ENCODE data around the gene NCBP2. TPM values are rescaled to one million over a fixed set of nuclear protein-coding genes. Genes with fewer than 3 reads are reported as not detected.

Gene NCBP2
- total RNA-seq, 1 donor from 2014 or later = 62.2 TPM

DNA sequence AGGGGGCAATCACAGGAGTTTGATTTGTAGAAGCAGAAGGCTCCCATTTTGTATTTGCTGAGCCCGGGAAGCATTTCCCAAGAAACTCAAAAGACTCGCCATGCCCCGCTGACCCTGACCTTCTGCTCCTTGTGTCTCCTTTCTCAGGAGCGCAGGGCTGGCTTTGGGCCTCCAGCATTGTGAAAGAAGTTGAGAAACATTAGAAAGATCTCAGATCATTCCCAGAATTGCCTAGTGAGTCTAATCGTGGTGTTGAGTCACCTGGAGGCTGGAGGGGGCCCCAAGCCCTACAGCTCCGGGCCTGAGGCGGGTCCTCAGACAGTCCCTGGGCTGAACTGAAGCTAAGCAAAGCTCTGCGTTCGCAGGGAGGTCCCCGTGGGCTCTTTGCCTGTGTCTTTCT, 37.2 kb upstream of the NCBP2 start:
- Histone ChIP-seq H3K36me3 (ENCODE audit: control insufficient read depth, insufficient read depth, low read length) (no peaks in the 10 kb centered on the region), H3K27me3 (ENCODE audit: control insufficient read depth, insufficient read depth, low read length) (no peaks in the 10 kb centered on the region), H3K4me3 (ENCODE audit: low read depth, low read length) (no peak overlapping the region)
- DNase-seq (ENCODE audit: low read depth) = peak; percentile 25
- TF ChIP-seq, protein P1, sequence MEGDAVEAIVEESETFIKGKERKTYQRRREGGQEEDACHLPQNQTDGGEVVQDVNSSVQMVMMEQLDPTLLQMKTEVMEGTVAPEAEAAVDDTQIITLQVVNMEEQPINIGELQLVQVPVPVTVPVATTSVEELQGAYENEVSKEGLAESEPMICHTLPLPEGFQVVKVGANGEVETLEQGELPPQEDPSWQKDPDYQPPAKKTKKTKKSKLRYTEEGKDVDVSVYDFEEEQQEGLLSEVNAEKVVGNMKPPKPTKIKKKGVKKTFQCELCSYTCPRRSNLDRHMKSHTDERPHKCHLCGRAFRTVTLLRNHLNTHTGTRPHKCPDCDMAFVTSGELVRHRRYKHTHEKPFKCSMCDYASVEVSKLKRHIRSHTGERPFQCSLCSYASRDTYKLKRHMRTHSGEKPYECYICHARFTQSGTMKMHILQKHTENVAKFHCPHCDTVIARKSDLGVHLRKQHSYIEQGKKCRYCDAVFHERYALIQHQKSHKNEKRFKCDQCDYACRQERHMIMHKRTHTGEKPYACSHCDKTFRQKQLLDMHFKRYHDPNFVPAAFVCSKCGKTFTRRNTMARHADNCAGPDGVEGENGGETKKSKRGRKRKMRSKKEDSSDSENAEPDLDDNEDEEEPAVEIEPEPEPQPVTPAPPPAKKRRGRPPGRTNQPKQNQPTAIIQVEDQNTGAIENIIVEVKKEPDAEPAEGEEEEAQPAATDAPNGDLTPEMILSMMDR (IDR thresholded peaks at IDR 0.05; ENCODE audit: insufficient read depth, low read length, poor library complexity, severe bottlenecking) = no peak

DNA sequence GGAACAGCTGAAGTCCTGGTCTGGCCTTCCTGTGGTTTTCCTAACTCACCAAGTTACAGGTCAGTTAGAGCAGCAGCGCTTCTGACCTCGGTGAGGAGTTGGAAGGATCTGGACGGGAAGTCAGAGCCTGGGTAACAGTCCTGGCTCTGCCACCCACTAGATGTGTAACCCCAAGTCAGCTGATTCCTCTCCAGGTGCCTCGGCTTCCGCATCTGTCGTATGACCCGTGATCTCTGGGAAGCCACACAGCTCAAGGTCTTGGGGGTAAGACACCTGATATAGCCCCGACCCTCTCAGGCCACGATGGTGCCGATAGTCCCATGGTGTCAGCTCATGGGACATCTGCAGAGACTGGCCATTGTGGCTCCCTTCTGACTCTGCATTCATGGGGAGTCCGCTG, 34.6 kb upstream of the NCBP2 start:
- TF ChIP-seq, protein P1 (IDR thresholded peaks at IDR 0.05; ENCODE audit: insufficient read depth, low read length, poor library complexity, severe bottlenecking) = no peak
- no peak overlapping the region for H3K4me3 ChIP-seq (ENCODE audit: low read depth, low read length)
- no peaks in the 10 kb centered on the region for H3K36me3 ChIP-seq (ENCODE audit: control insufficient read depth, insufficient read depth, low read length)
- H3K27me3 ChIP-seq (ENCODE audit: control insufficient read depth, insufficient read depth, low read length) = no peaks in the 10 kb centered on the region
- DNase-seq (ENCODE audit: low read depth) = no peak

DNA sequence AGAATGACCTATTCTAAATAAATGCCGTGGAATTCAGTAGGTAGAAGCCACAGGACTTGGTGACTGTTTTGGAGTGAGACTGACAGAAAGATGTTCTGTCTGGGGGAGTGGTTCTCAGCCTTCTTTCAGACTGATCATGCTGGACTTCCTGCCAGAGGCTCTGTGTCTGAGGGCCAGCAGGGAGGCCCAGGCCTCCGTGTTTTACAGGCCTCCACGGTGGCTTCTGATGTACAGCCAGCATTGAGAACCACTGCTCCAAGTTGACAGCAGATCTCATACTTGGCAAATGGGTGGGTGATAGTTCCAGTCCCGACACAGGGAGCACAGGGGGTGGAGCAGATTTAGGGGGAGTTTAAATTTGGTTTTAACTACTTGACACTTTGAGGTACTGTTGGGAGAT, 33.0 kb upstream of the NCBP2 start:
- no peak for DNase-seq (ENCODE audit: low read depth)
- Histone ChIP-seq H3K36me3 (ENCODE audit: control insufficient read depth, insufficient read depth, low read length) (no peaks in the 10 kb centered on the region), H3K4me3 (ENCODE audit: low read depth, low read length) (no peak overlapping the region), H3K27me3 (ENCODE audit: control insufficient read depth, insufficient read depth, low read length) (peaks cover 7% of the 10 kb centered on the region)
- TF ChIP-seq, protein P1 (IDR thresholded peaks at IDR 0.05; ENCODE audit: insufficient read depth, low read length, poor library complexity, severe bottlenecking) = no peak

DNA sequence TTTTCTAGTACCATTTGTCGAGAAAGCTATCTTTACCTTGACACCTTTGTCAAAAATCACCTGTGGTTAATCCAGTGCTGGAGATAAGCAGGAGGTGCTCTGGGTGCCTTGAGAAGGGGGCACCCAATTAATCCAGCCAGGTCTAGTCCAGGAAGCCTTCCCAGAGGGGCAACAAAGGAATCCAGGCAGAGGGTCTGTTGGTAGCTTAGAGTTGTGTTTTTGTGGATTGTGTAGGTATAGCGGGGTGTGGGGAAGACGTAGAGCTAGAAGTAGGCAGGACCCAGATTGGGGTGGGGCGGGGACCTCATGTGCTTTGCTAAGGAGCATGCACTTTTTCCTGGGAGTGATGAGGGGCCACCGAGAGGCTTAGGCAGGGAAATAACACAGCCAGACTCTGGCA, 32.3 kb upstream of the NCBP2 start:
- no peaks in the 10 kb centered on the region for H3K36me3 ChIP-seq (ENCODE audit: control insufficient read depth, insufficient read depth, low read length)
- DNase-seq (ENCODE audit: low read depth) = no peak
- H3K27me3 ChIP-seq (ENCODE audit: control insufficient read depth, insufficient read depth, low read length) = peaks cover 10% of the 10 kb centered on the region
- TF ChIP-seq, protein P1 (IDR thresholded peaks at IDR 0.05; ENCODE audit: insufficient read depth, low read length, poor library complexity, severe bottlenecking) = no peak
- H3K4me3 ChIP-seq (ENCODE audit: low read depth, low read length) = no peak overlapping the region

DNA sequence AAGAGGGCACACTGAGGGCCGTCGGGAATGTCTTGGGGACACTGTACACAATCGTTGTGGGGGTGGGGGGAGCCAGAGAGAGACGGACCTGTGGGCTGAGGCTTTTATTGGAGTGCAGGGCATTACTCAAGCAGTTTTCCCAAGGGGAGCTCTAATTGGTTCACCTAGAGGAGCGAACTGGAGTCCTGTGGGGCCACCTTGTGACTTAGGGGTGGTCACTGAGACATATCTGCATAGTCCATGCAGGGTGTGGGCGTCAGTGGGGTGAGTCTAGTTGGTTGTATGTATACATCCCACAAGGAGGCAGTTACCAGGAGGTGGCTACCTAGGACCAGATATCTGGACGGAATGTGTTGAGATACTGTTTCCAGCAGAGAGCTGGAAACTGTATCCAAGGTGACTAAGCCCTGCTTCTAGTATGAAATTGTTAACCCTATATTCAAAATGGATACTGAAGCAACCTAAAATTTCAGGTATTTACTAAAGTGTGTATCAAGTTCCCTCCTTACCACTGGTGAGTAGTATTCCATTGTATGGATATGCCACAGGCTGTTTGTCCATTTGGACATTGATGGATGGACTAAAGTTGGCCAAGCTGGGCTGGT, 28.9 kb upstream of the NCBP2 start:
- TF ChIP-seq, protein P1 (IDR thresholded peaks at IDR 0.05; ENCODE audit: insufficient read depth, low read length, poor library complexity, severe bottlenecking) = no peak
- H3K36me3 ChIP-seq (ENCODE audit: control insufficient read depth, insufficient read depth, low read length) = no peaks in the 10 kb centered on the region
- no peak for DNase-seq (ENCODE audit: low read depth)
- peaks cover 33% of the 10 kb centered on the region for H3K27me3 ChIP-seq (ENCODE audit: control insufficient read depth, insufficient read depth, low read length)
- no peak overlapping the region for H3K4me3 ChIP-seq (ENCODE audit: low read depth, low read length)

DNA sequence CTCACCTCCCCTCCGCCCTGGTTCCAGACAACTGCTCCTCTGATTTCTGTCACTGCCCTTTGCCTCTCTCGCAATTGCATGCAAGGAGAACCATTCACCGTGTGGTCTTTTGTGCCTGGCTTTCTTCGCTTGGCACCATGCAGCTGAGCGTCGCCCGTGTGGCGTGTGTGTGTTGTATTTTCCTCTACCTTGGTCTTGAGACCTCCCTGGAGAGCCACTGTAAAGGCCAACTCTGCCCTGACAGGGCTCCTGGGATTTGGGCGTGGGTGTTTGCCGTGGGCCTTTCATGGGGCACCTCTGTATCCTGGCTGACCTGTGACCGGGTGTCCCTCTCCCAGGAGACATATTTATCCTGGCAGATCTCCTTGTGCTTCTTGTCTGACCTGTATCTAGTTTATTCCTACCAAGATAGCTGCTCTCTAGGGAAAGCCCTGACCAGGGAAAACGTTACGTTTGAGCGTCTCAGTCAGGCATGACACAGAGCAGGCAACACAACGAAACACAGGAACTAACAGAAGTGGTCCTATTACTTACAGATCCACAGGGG, 28.3 kb upstream of the NCBP2 start:
- TF ChIP-seq, protein P1 (IDR thresholded peaks at IDR 0.05; ENCODE audit: insufficient read depth, low read length, poor library complexity, severe bottlenecking) = no peak
- H3K36me3 ChIP-seq (ENCODE audit: control insufficient read depth, insufficient read depth, low read length) = no peaks in the 10 kb centered on the region
- H3K4me3 ChIP-seq (ENCODE audit: low read depth, low read length) = no peak overlapping the region
- no peak for DNase-seq (ENCODE audit: low read depth)
- H3K27me3 ChIP-seq (ENCODE audit: control insufficient read depth, insufficient read depth, low read length) = peaks cover 33% of the 10 kb centered on the region
